ENCODE data around the gene AK8. TPM values are rescaled to one million over a fixed set of nuclear protein-coding genes. Genes with fewer than 3 reads are reported as not detected.

Gene AK8
- total and polyA plus RNA-seq, 2 of the 4 experiments (the other 2 are of a cell fraction), result under 0.01 to 0.09 TPM

DNA sequence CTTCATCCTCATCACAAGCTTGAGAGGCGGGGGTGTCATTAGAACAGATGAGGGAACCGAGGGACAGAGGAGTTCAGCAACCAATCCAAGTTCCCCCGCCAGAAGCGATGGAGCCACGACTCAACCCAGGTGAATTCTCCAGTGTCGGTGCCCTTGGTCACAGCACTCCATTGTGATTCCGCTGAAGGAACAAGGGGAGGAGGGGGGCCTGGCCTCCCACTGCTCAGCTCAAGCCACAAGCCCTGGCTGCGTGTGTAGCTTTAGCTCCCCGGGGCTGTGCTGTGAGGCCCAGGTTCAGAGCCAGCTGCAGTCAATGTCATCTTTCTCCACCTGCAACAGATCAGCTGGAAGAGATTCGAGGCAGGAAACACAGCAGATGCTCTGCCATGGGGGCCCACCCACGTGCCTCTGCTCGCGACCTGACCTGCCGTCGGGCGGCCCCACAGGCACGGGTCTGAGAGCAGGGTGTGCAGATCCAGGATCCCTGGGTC lies 135.2 kb downstream of the AK8 start:
- Histone ChIP-seq H2AK9ac (replicated peaks; ENCODE audit: low read depth, low read length, poor library complexity) (no peak overlapping the region), H3K79me1 (ENCODE audit: low read depth in 1 of 2, low read length in 2 of 2) (no peaks in the 10 kb centered on the region), H3K4ac (ENCODE audit: low read depth, low read length) (no peak overlapping the region), H3K4me1 (ENCODE audit: control insufficient read depth, insufficient read depth, low read length) (no peaks in the 10 kb centered on the region), H4K8ac (ENCODE audit: low read depth in 2 of 2, low read length in 2 of 2) (no peak overlapping the region), H3K56ac (ENCODE audit: extremely low read depth, insufficient read depth, low read length) (no peak overlapping the region), H2BK5ac (ENCODE audit: low read depth, low read length, poor library complexity, severe bottlenecking) (no peak overlapping the region), H3K9me1 (ENCODE audit: insufficient read depth, low read length) (no peaks in the 10 kb centered on the region), H3K36me3 (ENCODE audit: control insufficient read depth, insufficient read depth, low read length) (no peaks in the 10 kb centered on the region), H3K27ac (ENCODE audit: insufficient read depth, low read length) (no peak overlapping the region), H3K9me3 (ENCODE audit: control insufficient read depth, insufficient read depth, low read length) (peaks cover 7% of the 10 kb centered on the region), H3K4me2 (ENCODE audit: low read depth, low read length) (no peak overlapping the region), H4K20me1 (ENCODE audit: insufficient read depth, low read length) (no peaks in the 10 kb centered on the region), H2BK120ac (ENCODE audit: low read depth, low read length) (no peak overlapping the region), H3K4me3 (ENCODE audit: insufficient read depth, low read depth, low read length) (no peak overlapping the region), H3K14ac (replicated peaks; ENCODE audit: low read depth, low read length) (no peak overlapping the region), H2BK20ac (ENCODE audit: low read depth, low read length) (no peak overlapping the region), H3K23ac (ENCODE audit: low read depth, low read length) (no peak overlapping the region), H3K18ac (ENCODE audit: low read depth, low read length) (no peak overlapping the region), H4K5ac (ENCODE audit: low read depth, low read length) (no peak overlapping the region), H3K27me3 (ENCODE audit: control insufficient read depth, insufficient read depth, low read length) (peaks cover 59% of the 10 kb centered on the region), H2AK5ac (ENCODE audit: low read depth, low read length) (no peak overlapping the region), H4K91ac (ENCODE audit: insufficient read depth, low read depth, low read length) (no peak overlapping the region), H2BK15ac (ENCODE audit: low read depth, low read length) (no peak overlapping the region), H3K9ac (ENCODE audit: low read depth, low read length) (no peak overlapping the region), H2AFZ (replicated peaks; ENCODE audit: low read length, poor library complexity) (no peak overlapping the region)
- ATAC-seq (ENCODE audit: low read depth) (no peak), DNase-seq (no peak)
- 38% methylated on average over 11 of the region's 17 CpGs; no CpG with 5 or more reads in 1 of the 2 experiments for WGBS, 2 experiments (ENCODE audit: extremely low coverage in 2 of 2, insufficient read length in 1 of 2)
- intact Hi-C loops (cut with micrococcal nuclease) (no loop called here), in situ Hi-C loops (cut with MboI; ENCODE audit: low sequenced_read_pairs) (no loop called here), dilution Hi-C loops (cut with HindIII; ENCODE audit: low sequenced_read_pairs, unreplicated experiment) (no loop called here)
- no peak for TF ChIP-seq MAFK (IDR thresholded peaks at IDR 0.05; ENCODE audit: low read depth, low read length)
- TF ChIP-seq RCOR1 (IDR thresholded peaks at IDR 0.05; ENCODE audit: insufficient replicate concordance, low read length), result no peak
- TF ChIP-seq SMC3 (IDR thresholded peaks at IDR 0.05; ENCODE audit: low read depth, low read length), result no peak
- TF ChIP-seq MXI1 (IDR thresholded peaks at IDR 0.05; ENCODE audit: borderline replicate concordance, low read depth, low read length), result no peak
- TF ChIP-seq FOS (IDR thresholded peaks at IDR 0.05; ENCODE audit: low read depth, low read length), result no peak
- TF ChIP-seq, protein P1, sequence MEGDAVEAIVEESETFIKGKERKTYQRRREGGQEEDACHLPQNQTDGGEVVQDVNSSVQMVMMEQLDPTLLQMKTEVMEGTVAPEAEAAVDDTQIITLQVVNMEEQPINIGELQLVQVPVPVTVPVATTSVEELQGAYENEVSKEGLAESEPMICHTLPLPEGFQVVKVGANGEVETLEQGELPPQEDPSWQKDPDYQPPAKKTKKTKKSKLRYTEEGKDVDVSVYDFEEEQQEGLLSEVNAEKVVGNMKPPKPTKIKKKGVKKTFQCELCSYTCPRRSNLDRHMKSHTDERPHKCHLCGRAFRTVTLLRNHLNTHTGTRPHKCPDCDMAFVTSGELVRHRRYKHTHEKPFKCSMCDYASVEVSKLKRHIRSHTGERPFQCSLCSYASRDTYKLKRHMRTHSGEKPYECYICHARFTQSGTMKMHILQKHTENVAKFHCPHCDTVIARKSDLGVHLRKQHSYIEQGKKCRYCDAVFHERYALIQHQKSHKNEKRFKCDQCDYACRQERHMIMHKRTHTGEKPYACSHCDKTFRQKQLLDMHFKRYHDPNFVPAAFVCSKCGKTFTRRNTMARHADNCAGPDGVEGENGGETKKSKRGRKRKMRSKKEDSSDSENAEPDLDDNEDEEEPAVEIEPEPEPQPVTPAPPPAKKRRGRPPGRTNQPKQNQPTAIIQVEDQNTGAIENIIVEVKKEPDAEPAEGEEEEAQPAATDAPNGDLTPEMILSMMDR (conservative IDR thresholded peaks at IDR 0.05; ENCODE audit: low read depth, low read length), result no peak
- CTCF ChIA-PET, result no interaction called here
- POLR2A ChIA-PET (ENCODE audit: unreplicated experiment), result no interaction called here
- no TSS peak for BruUV-seq (replicated peaks)

All from IMR-90 (cell line).